Sigmoid colon (tissue), 7 donors: ENCODE data around the gene MYO5B. TPM values are rescaled to one million over a fixed set of nuclear protein-coding genes. Genes with fewer than 3 reads are reported as not detected.

Source experiments
- DNase-seq: peaks from one replicate; pipeline ENCODE4 v3.0.0-alpha.2; 2019
- H3K27ac ChIP-seq, 4 donors: fragments of 200-600 bp; sonication (generic); one replicate each; pipeline ENCODE4 v1.5.1; 2016 to 2019; ENCODE audit warnings: mild to moderate bottlenecking in 1 of 4
- H3K27me3 ChIP-seq, 3 donors: fragments of 200-600 bp; sonication (generic); one replicate each; pipeline ENCODE4 v1.5.1; 2019; ENCODE audit warnings: mild to moderate bottlenecking in 1 of 3
- H3K36me3 ChIP-seq, 4 donors: fragments of 200-600 bp; sonication (generic); one replicate each; pipeline ENCODE4 v1.5.1; 2016 to 2019
- H3K4me1 ChIP-seq, 4 donors: fragments of 200-600 bp; sonication (generic); one replicate each; pipeline ENCODE4 v1.5.1; 2017 to 2019
- H3K4me3 ChIP-seq, 4 donors: fragments of 200-600 bp; sonication (generic); one replicate each; pipeline ENCODE4 v1.5.1; 2017 to 2019; ENCODE audit warnings: mild to moderate bottlenecking in 2 of 4, moderate library complexity in 1 of 4
- H3K9me3 ChIP-seq, 4 donors: fragments of 200-600 bp in 3 of 4; sonication (generic) in 3 of 4; one replicate each; pipeline versions ENCODE4 v1.5.1 to v1.6.1; 2013 to 2019
- CTCF ChIP-seq, 4 experiments: fragments of 450-650 bp in 3 of 4; fragments of 200-600 bp in 1 of 4; IDR thresholded peaks; one replicate each; pipeline ENCODE4 v1.5.1; 2016 to 2019; ENCODE audit warnings: antibody characterized with exemption in 4 of 4, mild to moderate bottlenecking in 3 of 4, moderate library complexity in 2 of 4
- EP300 ChIP-seq, 4 donors: sonication (generic); formaldehyde crosslinking; IDR thresholded peaks; one replicate each; pipeline ENCODE4 v1.6.1; 2017; ENCODE audit warnings: antibody characterized with exemption in 4 of 4
- POLR2A ChIP-seq, 2 donors: fragments of 450-650 bp; IDR thresholded peaks; one replicate each; pipeline ENCODE4 v1.6.1; 2016; ENCODE audit warnings: antibody characterized with exemption in 2 of 2, mild to moderate bottlenecking in 2 of 2, moderate library complexity in 2 of 2
- POLR2AphosphoS5 ChIP-seq, 4 donors: sonication (generic); formaldehyde crosslinking; IDR thresholded peaks; one replicate each; pipeline ENCODE4 v1.6.1; 2017; ENCODE audit warnings: antibody characterized with exemption in 4 of 4
- WGBS, 2 donors: extraction: QIAGEN DNeasy Blood & Tissue Kit; methylation state at CpG; one replicate each; pipeline ENCODE4 v1.1.7; 2013; 5-methylcytosine and 5-hydroxymethylcytosine counted together
- intact Hi-C: fragments of 100-400 bp; cut with DNase I; formaldehyde crosslinking; loops from one replicate; pipeline ENCODE4 v1.15.1; 2023
- polyA plus RNA-seq, 3 donors: library from polyadenylated mRNA; stranded (reverse); fragments of 200-250 nt; gene quantifications; one replicate each; pipeline ENCODE4 v1.2.3, GENCODE V29; 2013
- total RNA-seq, 4 donors: library from RNA; depleted of rRNA; stranded (reverse); fragments of >200 nt; gene quantifications; one replicate each; pipeline ENCODE4 v1.1.0, GENCODE V29; 2016
- donor health status: healthy with polysubstance abuse.
- donor health status: Bipolar disorder and iron deficiency.
- donor health status: healthy.

MYO5B gene
- total and polyA plus RNA-seq, 7 donors, result 0.14 to 80.7 (median 3.0) TPM

- Histone ChIP-seq H3K4me3 (no peak overlapping the region), H3K4me1 (peaks cover 0 to 9% (median 0%) of the 10 kb centered on the region in 4 donors), H3K9me3 (no peaks in the 10 kb centered on the region), H3K27ac (no peak overlapping the region), H3K27me3 (peaks cover 5 to 34% (median 7%) of the 10 kb centered on the region in 3 donors), H3K36me3 (no peaks in the 10 kb centered on the region)
- 92 to 94% methylated on average over 10 of the region's 10 CpGs for WGBS, 2 donors
- intact Hi-C loops, result no loop called here
- DNase-seq, result no peak
- no peak for TF ChIP-seq POLR2AphosphoS5 (IDR thresholded peaks at IDR 0.05)
- TF ChIP-seq EP300 (IDR thresholded peaks at IDR 0.05), result no peak
- TF ChIP-seq CTCF (IDR thresholded peaks at IDR 0.05), result no peak
- TF ChIP-seq POLR2A (IDR thresholded peaks at IDR 0.05), result no peak
Observed at GRCh38 chr18:49843131-49843530, 351.8 kb downstream of the MYO5B start.

GRCh38 chr18:49842656-49843055, 352.3 kb downstream of the MYO5B start:
- H3K27ac ChIP-seq, result no peak overlapping the region
- TF ChIP-seq POLR2A (IDR thresholded peaks at IDR 0.05) (no peak), POLR2AphosphoS5 (IDR thresholded peaks at IDR 0.05) (no peak), CTCF (IDR thresholded peaks at IDR 0.05) (no peak), EP300 (IDR thresholded peaks at IDR 0.05) (no peak)
- H3K4me3 ChIP-seq, result no peak overlapping the region
- intact Hi-C loops, result no loop called here
- WGBS, 2 donors, result 89 to 94% methylated on average over 4 of the region's 4 CpGs
- peaks cover 0 to 9% (median 0%) of the 10 kb centered on the region in 4 donors for H3K4me1 ChIP-seq
- H3K9me3 ChIP-seq, result no peaks in the 10 kb centered on the region
- no peak for DNase-seq
- no peaks in the 10 kb centered on the region for H3K36me3 ChIP-seq
- H3K27me3 ChIP-seq, result peaks cover 5 to 29% (median 7%) of the 10 kb centered on the region in 3 donors

DNA sequence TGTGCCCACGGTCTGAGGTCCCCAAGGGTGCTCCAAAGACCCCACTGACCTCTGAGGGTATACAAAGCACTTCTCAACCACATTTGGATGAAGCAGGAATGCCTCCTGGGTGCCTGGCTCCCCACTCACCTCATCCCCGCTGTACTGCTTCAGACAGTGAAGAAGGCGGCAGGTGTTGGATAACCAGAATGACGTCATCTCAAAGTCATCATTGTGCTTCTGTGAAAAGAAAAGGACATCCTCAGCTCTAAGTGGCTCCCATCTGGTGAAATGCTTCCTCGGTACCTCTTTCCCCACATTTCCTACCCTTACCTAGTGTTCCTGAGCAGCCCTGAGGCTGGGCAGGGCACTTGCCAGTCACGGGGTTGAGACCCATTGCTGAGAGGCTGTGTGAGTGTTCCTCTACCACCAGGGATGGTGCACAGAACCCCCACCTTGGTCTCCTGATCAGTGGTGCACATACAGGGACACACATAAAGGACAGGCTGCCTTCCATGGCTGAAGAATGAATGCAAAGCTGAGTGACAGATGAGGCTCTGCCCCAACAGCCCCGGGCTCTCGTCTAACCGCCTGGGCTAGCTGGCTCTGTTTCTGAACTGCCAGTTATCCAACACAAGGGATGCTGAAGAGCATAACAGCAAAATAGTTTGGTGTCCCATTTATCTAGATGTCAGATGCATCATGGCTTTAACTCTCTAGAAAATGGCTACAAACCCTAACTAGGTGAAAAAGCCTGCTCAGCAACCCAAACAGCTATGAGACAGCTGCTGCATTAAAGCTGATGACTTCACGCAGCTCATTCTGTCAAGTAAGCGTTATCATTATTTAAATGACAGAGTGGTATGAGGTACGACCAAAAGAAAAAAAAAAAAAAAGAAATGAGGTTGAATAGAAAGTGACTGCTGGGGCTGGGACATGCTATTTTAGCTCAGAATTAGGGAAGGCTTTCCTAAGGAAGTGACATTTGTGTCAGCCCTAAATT, 353.4 kb downstream of the MYO5B start:
- H3K36me3 ChIP-seq, result no peaks in the 10 kb centered on the region
- peaks cover 0 to 18% (median 5%) of the 10 kb centered on the region in 3 donors for H3K27me3 ChIP-seq
- no peaks in the 10 kb centered on the region for H3K9me3 ChIP-seq
- H3K4me3 ChIP-seq, result no peak overlapping the region
- TF ChIP-seq POLR2A (IDR thresholded peaks at IDR 0.05), result no peak
- TF ChIP-seq POLR2AphosphoS5 (IDR thresholded peaks at IDR 0.05), result no peak
- TF ChIP-seq CTCF (IDR thresholded peaks at IDR 0.05), result no peak
- TF ChIP-seq EP300 (IDR thresholded peaks at IDR 0.05), result no peak
- 90 to 93% methylated on average over 12 of the region's 12 CpGs for WGBS, 2 donors
- H3K27ac ChIP-seq, result no peak overlapping the region
- H3K4me1 ChIP-seq, result peaks cover 0 to 7% (median 0%) of the 10 kb centered on the region in 4 donors
- DNase-seq, result no peak
- intact Hi-C loops, result no loop called here

DNA sequence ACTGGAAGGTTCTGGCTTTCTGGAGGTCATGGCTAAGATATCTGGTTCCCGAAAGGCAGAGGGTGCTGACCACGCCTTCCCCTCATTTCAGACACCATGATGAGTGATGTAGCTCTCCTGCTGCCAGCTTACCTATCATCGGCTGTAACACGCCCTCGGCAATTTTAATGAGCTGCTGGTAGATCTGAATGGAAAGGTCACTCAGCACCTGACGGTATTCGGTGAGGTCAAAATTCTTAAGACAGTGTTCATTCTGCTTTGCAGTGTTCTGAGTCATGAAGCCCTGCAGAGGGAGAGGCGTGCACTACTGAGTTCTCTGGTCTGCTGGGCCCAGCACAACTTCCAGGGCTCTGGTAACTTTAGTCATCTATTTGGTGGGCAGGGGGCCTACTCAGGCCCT, 355.9 kb downstream of the MYO5B start:
- no peaks in the 10 kb centered on the region for H3K27me3 ChIP-seq
- TF ChIP-seq EP300 (IDR thresholded peaks at IDR 0.05) (no peak), CTCF (IDR thresholded peaks at IDR 0.05) (no peak), POLR2AphosphoS5 (IDR thresholded peaks at IDR 0.05) (no peak), POLR2A (IDR thresholded peaks at IDR 0.05) (no peak)
- no peaks in the 10 kb centered on the region for H3K36me3 ChIP-seq
- no peak overlapping the region for H3K4me3 ChIP-seq
- intact Hi-C loops, result no loop called here
- no peak for DNase-seq
- WGBS, 2 donors, result 92 to 93% methylated on average over 8 of the region's 8 CpGs
- H3K4me1 ChIP-seq, result no peaks in the 10 kb centered on the region
- H3K9me3 ChIP-seq, result no peaks in the 10 kb centered on the region
- no peak overlapping the region for H3K27ac ChIP-seq
